HCT116 (cell line): ENCODE results near the gene TRAF3IP1. TPM values are rescaled to one million over a fixed set of nuclear protein-coding genes. Genes with fewer than 3 reads are reported as not detected.

Experiments used
- ATAC-seq: fragments of 200-7000 bp; cut with Tn5 transposase; 2 replicates; pipeline ENCODE4 v1.9.1; 2020; ENCODE audit warnings: mild to moderate bottlenecking, moderate library complexity
- BruUV-seq: library from RNA; stranded (reverse); fragments of 400-500 nt; replicated peaks from 2 replicates; lab custom pipeline; 2021; lab: Mats Ljungman, UMichigan
- CTCF ChIA-PET: fragments of 300-600 bp; sonication (Branson Sonifier 250); formaldehyde crosslinking; loops from one replicate; lab custom pipeline; 2021; ENCODE audit warnings: antibody characterized with exemption; lab: Charles Lee
- POLR2A ChIA-PET: fragments of 300-600, 350-600 bp; sonication (Branson Sonifier 250); formaldehyde crosslinking; loops from one replicate; lab custom pipeline; 2021; ENCODE audit warnings: antibody characterized with exemption; lab: Charles Lee
- RAD21 ChIA-PET, 2 experiments: fragments of 300-600 bp; sonication (Branson Sonifier 250); formaldehyde crosslinking; loops; one replicate each; lab custom pipeline; 2023; ENCODE audit warnings: low total read pairs in 2 of 2; ENCODE audit not compliant: uncharacterized antibody in 2 of 2, unreplicated experiment in 2 of 2, low non-redundant PET in 1 of 2; lab: Charles Lee
- DNase-seq: peaks from one replicate; pipeline ENCODE4 v3.0.0-alpha.2; 2010; ENCODE audit warnings: low read depth, low spot score
- H2AFZ ChIP-seq: fragments of 200-600 bp; shearing (Covaris generic), sonication (generic); 2 replicates; pipeline ENCODE4 v1.6.1; 2017; ENCODE audit warnings: low read depth, mixed run types, mixed read lengths, antibody characterized with exemption, low read length; ENCODE audit not compliant: poor library complexity, severe bottlenecking
- H3K27ac ChIP-seq: 2 replicates; pipeline ENCODE4 v1.5.1; 2012; ENCODE audit warnings: low read depth, low read length
- H3K27me3 ChIP-seq: fragments of 200-600 bp; sonication (generic); 2 replicates; pipeline ENCODE4 v1.6.1; 2016; ENCODE audit warnings: mixed run types, low read length, mixed read lengths; ENCODE audit not compliant: insufficient read depth
- H3K36me3 ChIP-seq, 2 experiments: fragments of 200-500 bp in 1 of 2; fragments of 200-600 bp in 1 of 2; sonication (Bioruptor generic) in 1 of 2; sonication (generic) in 1 of 2; 2 replicates each; pipeline versions ENCODE4 v1.5.1 to v1.6.1; 2014 to 2016; ENCODE audit warnings: low read length in 2 of 2, inconsistent platforms in 1 of 2, mixed read lengths in 1 of 2, mixed run types in 1 of 2; ENCODE audit not compliant: insufficient read depth in 2 of 2, control insufficient read depth in 1 of 2
- H3K4me1 ChIP-seq, 2 experiments: fragments of 200-600 bp in 1 of 2; sonication (generic) in 1 of 2; 2 replicates each; pipeline versions ENCODE4 v1.5.1 to v1.6.1; 2012 to 2017; ENCODE audit warnings: low read length in 2 of 2, inconsistent platforms in 1 of 2, mild to moderate bottlenecking in 1 of 2, mixed read lengths in 1 of 2, mixed run types in 1 of 2, moderate library complexity in 1 of 2; ENCODE audit not compliant: insufficient read depth in 2 of 2, control insufficient read depth in 1 of 2
- H3K4me2 ChIP-seq: fragments of 200-600 bp; sonication (generic); 2 replicates; pipeline ENCODE4 v1.6.1; 2017; ENCODE audit warnings: mixed run types, low read length, mixed read lengths
- H3K4me3 ChIP-seq, 2 experiments: fragments of 200-600 bp in 1 of 2; sonication (generic) in 1 of 2; replicated peaks in 1 of 2; 2 replicates each; pipeline ENCODE4 v1.5.1; 2011 to 2016; ENCODE audit warnings: low read length in 2 of 2, control low read depth in 1 of 2, low read depth in 1 of 2, mild to moderate bottlenecking in 1 of 2, mixed read lengths in 1 of 2, mixed run types in 1 of 2
- H3K79me2 ChIP-seq: fragments of 200-600 bp; sonication (generic); 2 replicates; pipeline ENCODE4 v1.6.1; 2017; ENCODE audit warnings: mild to moderate bottlenecking, mixed run types, low read length, moderate library complexity, mixed read lengths; ENCODE audit not compliant: insufficient read depth
- H3K9ac ChIP-seq: fragments of 200-600 bp; sonication (generic); 2 replicates; pipeline ENCODE4 v1.6.1; 2016; ENCODE audit warnings: low read length, mixed read lengths
- H3K9me2 ChIP-seq: fragments of 200-600 bp; sonication (generic), shearing (Covaris generic); 2 replicates; pipeline ENCODE4 v1.6.1; 2017; ENCODE audit warnings: mixed run types, mild to moderate bottlenecking, moderate library complexity; ENCODE audit not compliant: insufficient read depth
- H3K9me3 ChIP-seq, 2 experiments: fragments of 200-500 bp in 1 of 2; fragments of 200-600 bp in 1 of 2; sonication (Bioruptor generic) in 1 of 2; sonication (generic) in 1 of 2; 2 replicates each; pipeline ENCODE4 v1.6.1; 2014 to 2017; ENCODE audit warnings: low read length in 2 of 2, mixed read lengths in 2 of 2, inconsistent platforms in 1 of 2, low read depth in 1 of 2, mild to moderate bottlenecking in 1 of 2, mixed run types in 1 of 2, moderate library complexity in 1 of 2; ENCODE audit not compliant: control insufficient read depth in 1 of 2, insufficient read depth in 1 of 2
- H4K20me1 ChIP-seq: fragments of 200-600 bp; sonication (generic), shearing (Covaris generic); 2 replicates; pipeline ENCODE4 v1.6.1; 2017; ENCODE audit warnings: mixed run types, mild to moderate bottlenecking, moderate library complexity; ENCODE audit not compliant: insufficient read depth
- CEBPB ChIP-seq: IDR thresholded peaks from 2 replicates; pipeline ENCODE4 v1.6.1; 2012; ENCODE audit warnings: low read depth
- ELF1 ChIP-seq: IDR thresholded peaks from 2 replicates; pipeline ENCODE4 v1.6.1; 2012; ENCODE audit warnings: low read depth, borderline replicate concordance
- EZH2phosphoT487 ChIP-seq: fragments of 200-600 bp; IDR thresholded peaks from 2 replicates; pipeline ENCODE4 v1.6.1; 2018; ENCODE audit warnings: antibody characterized with exemption, borderline replicate concordance
- FOSL1 ChIP-seq: IDR thresholded peaks from 2 replicates; pipeline ENCODE4 v1.6.1; 2012; ENCODE audit warnings: low read depth
- JUND ChIP-seq: IDR thresholded peaks from 2 replicates; pipeline ENCODE4 v1.6.1; 2012
- RAD21 ChIP-seq: IDR thresholded peaks from 2 replicates; pipeline ENCODE4 v1.6.1; 2012; ENCODE audit warnings: low read depth, mild to moderate bottlenecking
- SP1 ChIP-seq: IDR thresholded peaks from 2 replicates; pipeline ENCODE4 v1.6.1; 2012; ENCODE audit warnings: low read depth
- TCF7L2 ChIP-seq: IDR thresholded peaks from 2 replicates; pipeline ENCODE4 v1.7.0; 2011; ENCODE audit warnings: borderline replicate concordance, inconsistent platforms; ENCODE audit not compliant: insufficient read depth, insufficient read length; ENCODE audit errors: extremely low read depth
- YY1 ChIP-seq: IDR thresholded peaks from 2 replicates; pipeline ENCODE4 v1.6.1; 2011; ENCODE audit warnings: low read length, low read depth, moderate library complexity, mild to moderate bottlenecking; ENCODE audit not compliant: insufficient replicate concordance; ENCODE audit errors: extremely low read depth
- ZFX ChIP-seq: fragments of 450-650 bp; IDR thresholded peaks from 2 replicates; pipeline ENCODE4 v1.6.1; 2017
- ZNF274 ChIP-seq: fragments of 200-500 bp; sonication (Bioruptor generic); IDR thresholded peaks from 2 replicates; pipeline ENCODE4 v1.6.1; 2014; ENCODE audit warnings: mild to moderate bottlenecking, low read depth, low read length, inconsistent platforms
- intact Hi-C: fragments of 100-400 bp; cut with micrococcal nuclease; formaldehyde crosslinking; loops from 2 replicates; pipeline ENCODE4 v1.10.0; 2022
- total RNA-seq: library from RNA; stranded (reverse); gene quantifications from one replicate; pipeline ENCODE4 v1.2.1, GENCODE V29; 2021; ENCODE audit not compliant: unreplicated experiment
- TF ChIP-seq, protein P1 (sequence below): IDR thresholded peaks from 2 replicates; pipeline ENCODE4 v1.6.1; 2012
- TF ChIP-seq, protein P2 (sequence below): IDR thresholded peaks from 2 replicates; pipeline ENCODE4 v1.6.1; 2012

The TRAF3IP1 gene
- total RNA-seq, 1 experiment from 2014 or later, result 19.4 TPM

DNA sequence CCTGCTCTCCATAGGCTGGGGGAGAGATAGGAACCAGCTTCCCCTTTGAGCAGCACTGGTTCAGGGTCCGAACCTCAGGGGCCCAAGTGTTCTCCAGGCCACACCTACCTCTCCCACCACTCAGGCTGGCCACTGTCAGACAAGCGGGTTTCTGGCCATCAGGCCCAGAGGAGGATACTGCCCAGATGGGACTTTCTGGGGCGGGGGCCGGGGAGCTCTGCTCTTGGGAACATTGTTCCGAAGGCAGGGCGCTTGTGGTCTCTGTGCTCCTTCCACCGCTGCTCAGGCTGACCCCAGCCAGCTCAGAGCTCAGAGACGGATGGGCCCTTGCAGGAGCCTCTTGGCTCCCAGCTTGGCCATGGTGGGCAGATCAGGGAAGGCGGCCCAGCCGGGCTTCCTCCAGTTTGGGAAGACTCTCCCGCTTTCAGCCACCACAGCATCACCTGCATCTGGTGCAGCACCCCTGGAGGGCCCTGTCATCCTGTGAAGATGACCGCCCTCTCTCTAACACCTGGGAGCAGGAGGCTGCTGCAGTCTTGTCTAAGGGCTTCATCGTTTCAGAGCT is 5.2 kb upstream of the TRAF3IP1 start:
- no peaks in the 10 kb centered on the region for H4K20me1 ChIP-seq
- no peak overlapping the region for H2AFZ ChIP-seq
- CTCF ChIA-PET, result no interaction called here
- DNase-seq (no peak), ATAC-seq (no peak)
- TF ChIP-seq CEBPB (no peak), ZNF274 (no peak), ELF1 (no peak), FOSL1 (no peak), EZH2phosphoT487 (no peak), SP1 (no peak), RAD21 (no peak), YY1 (no peak), TCF7L2 (no peak), JUND (no peak), ZFX (no peak)
- TF ChIP-seq, protein P1, sequence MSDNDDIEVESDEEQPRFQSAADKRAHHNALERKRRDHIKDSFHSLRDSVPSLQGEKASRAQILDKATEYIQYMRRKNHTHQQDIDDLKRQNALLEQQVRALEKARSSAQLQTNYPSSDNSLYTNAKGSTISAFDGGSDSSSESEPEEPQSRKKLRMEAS, result no peak
- TF ChIP-seq, protein P2, sequence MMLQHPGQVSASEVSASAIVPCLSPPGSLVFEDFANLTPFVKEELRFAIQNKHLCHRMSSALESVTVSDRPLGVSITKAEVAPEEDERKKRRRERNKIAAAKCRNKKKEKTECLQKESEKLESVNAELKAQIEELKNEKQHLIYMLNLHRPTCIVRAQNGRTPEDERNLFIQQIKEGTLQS, result no peak
- RAD21 ChIA-PET, result no interaction called here
- intact Hi-C loops, result no loop called here
- BruUV-seq, result no TSS peak
- no peaks in the 10 kb centered on the region for H3K79me2 ChIP-seq
- no peak overlapping the region for H3K9ac ChIP-seq
- H3K36me3 ChIP-seq, result no peaks in the 10 kb centered on the region
- H3K27me3 ChIP-seq, result no peaks in the 10 kb centered on the region
- H3K9me3 ChIP-seq, result 0 out of 4 replicates have a peak, but pooled peaks cover 0 to 3% of the 10 kb centered on the region in 2 experiments
- no peak overlapping the region for H3K27ac ChIP-seq
- H3K4me3 ChIP-seq, result no peak overlapping the region
- no peaks in the 10 kb centered on the region for H3K9me2 ChIP-seq
- POLR2A ChIA-PET, result no interaction called here
- no peak overlapping the region for H3K4me2 ChIP-seq
- H3K4me1 ChIP-seq, result peaks cover 6 to 7% of the 10 kb centered on the region in 2 experiments; a peak in 2 of 4 replicates
